IMR-90 (cell line): ENCODE data around the gene KCMF1. TPM values are rescaled to one million over a fixed set of nuclear protein-coding genes. Genes with fewer than 3 reads are reported as not detected.
A peak's percentile ranks its signal among the peaks of the same experiment; 100 is the strongest.

ENCODE experiments used
- ATAC-seq: fragments of 200-7000 bp; cut with Tn5 transposase; 2 replicates; pipeline ENCODE4 v1.9.1; 2020; ENCODE audit warnings: low read depth, mild to moderate bottlenecking, moderate library complexity
- BruUV-seq: library from RNA; stranded (reverse); fragments of 400-500 nt; replicated peaks from 2 replicates; lab custom pipeline; 2021; lab: Mats Ljungman, UMichigan
- CTCF ChIA-PET: fragments of 300-600 bp; formaldehyde crosslinking; extraction: SDS; loops from one replicate; lab custom pipeline; 2021; ENCODE audit warnings: antibody characterized with exemption; lab: Yijun Ruan, JAX
- POLR2A ChIA-PET: fragments of 300-600 bp; sonication (Branson Sonifier 250); formaldehyde crosslinking; loops from one replicate; lab custom pipeline; 2022; ENCODE audit warnings: antibody characterized with exemption; ENCODE audit not compliant: unreplicated experiment; lab: Charles Lee
- DNase-seq: peaks from one replicate; pipeline ENCODE4 v3.0.0; 2013
- H2AFZ ChIP-seq: replicated peaks from 2 replicates; pipeline ENCODE3; 2013; ENCODE audit warnings: low read length, mild to moderate bottlenecking; ENCODE audit not compliant: poor library complexity
- H2AK5ac ChIP-seq: 2 replicates; pipeline ENCODE4 v1.6.1; 2013; ENCODE audit warnings: low read depth, low read length, inconsistent platforms
- H2AK9ac ChIP-seq: replicated peaks from 2 replicates; pipeline ENCODE3; 2013; ENCODE audit warnings: mild to moderate bottlenecking, low read depth, low read length, moderate library complexity; ENCODE audit not compliant: poor library complexity
- H2BK120ac ChIP-seq: 2 replicates; pipeline ENCODE4 v1.6.1; 2013; ENCODE audit warnings: low read depth, low read length, inconsistent platforms
- H2BK15ac ChIP-seq: 3 replicates; pipeline ENCODE4 v1.6.1; 2013; ENCODE audit warnings: low read depth, low read length, inconsistent platforms
- H2BK20ac ChIP-seq: 2 replicates; pipeline ENCODE4 v1.6.1; 2013; ENCODE audit warnings: low read depth, mild to moderate bottlenecking, inconsistent platforms, low read length, moderate library complexity
- H2BK5ac ChIP-seq: 2 replicates; pipeline ENCODE4 v1.6.1; 2013; ENCODE audit warnings: mild to moderate bottlenecking, low read depth, low read length, inconsistent platforms; ENCODE audit not compliant: poor library complexity, severe bottlenecking
- H3K14ac ChIP-seq: replicated peaks from 2 replicates; pipeline ENCODE4 v1.6.1; 2013; ENCODE audit warnings: low read depth, low read length, inconsistent platforms
- H3K18ac ChIP-seq: 2 replicates; pipeline ENCODE4 v1.6.1; 2013; ENCODE audit warnings: low read depth, low read length, control low read depth
- H3K23ac ChIP-seq: 2 replicates; pipeline ENCODE4 v1.6.1; 2013; ENCODE audit warnings: low read depth, low read length, inconsistent platforms
- H3K27ac ChIP-seq: 2 replicates; pipeline ENCODE4 v1.5.1; 2013; ENCODE audit warnings: mild to moderate bottlenecking, control low read depth, low read length; ENCODE audit not compliant: insufficient read depth
- H3K27me3 ChIP-seq: 2 replicates; pipeline ENCODE4 v1.6.1; 2013; ENCODE audit warnings: low read length; ENCODE audit not compliant: control insufficient read depth, insufficient read depth
- H3K36me3 ChIP-seq: 2 replicates; pipeline ENCODE4 v1.6.1; 2013; ENCODE audit warnings: low read length, mixed read lengths; ENCODE audit not compliant: control insufficient read depth, insufficient read depth
- H3K4ac ChIP-seq: 2 replicates; pipeline ENCODE4 v1.6.1; 2013; ENCODE audit warnings: low read depth, low read length, inconsistent platforms
- H3K4me1 ChIP-seq: 2 replicates; pipeline ENCODE4 v1.6.1; 2013; ENCODE audit warnings: low read length, mixed read lengths; ENCODE audit not compliant: control insufficient read depth, insufficient read depth
- H3K4me2 ChIP-seq: 2 replicates; pipeline ENCODE4 v1.6.1; 2013; ENCODE audit warnings: low read depth, mild to moderate bottlenecking, control low read depth, low read length, moderate library complexity
- H3K4me3 ChIP-seq: 2 replicates; pipeline ENCODE4 v1.5.1; 2013; ENCODE audit warnings: low read depth, mild to moderate bottlenecking, control low read depth, low read length, moderate library complexity; ENCODE audit not compliant: insufficient read depth
- H3K56ac ChIP-seq: 2 replicates; pipeline ENCODE4 v1.6.1; 2013; ENCODE audit warnings: low read length, inconsistent platforms; ENCODE audit not compliant: insufficient read depth; ENCODE audit errors: extremely low read depth
- H3K79me1 ChIP-seq, 2 experiments: 2 replicates each; pipeline ENCODE4 v1.6.1; 2013; ENCODE audit warnings: low read length in 2 of 2, inconsistent platforms in 1 of 2, low read depth in 1 of 2
- H3K9ac ChIP-seq: 2 replicates; pipeline ENCODE4 v1.6.1; 2013; ENCODE audit warnings: low read depth, low read length, control low read depth
- H3K9me1 ChIP-seq: 2 replicates; pipeline ENCODE4 v1.6.1; 2013; ENCODE audit warnings: low read length, inconsistent platforms; ENCODE audit not compliant: insufficient read depth
- H3K9me3 ChIP-seq: 2 replicates; pipeline ENCODE4 v1.6.1; 2013; ENCODE audit warnings: low read length; ENCODE audit not compliant: control insufficient read depth, insufficient read depth
- H4K20me1 ChIP-seq: 2 replicates; pipeline ENCODE4 v1.6.1; 2013; ENCODE audit warnings: low read length, inconsistent platforms; ENCODE audit not compliant: insufficient read depth
- H4K5ac ChIP-seq: 2 replicates; pipeline ENCODE4 v1.6.1; 2013; ENCODE audit warnings: mild to moderate bottlenecking, low read depth, low read length, control low read depth
- H4K8ac ChIP-seq, 2 experiments: 2 replicates each; pipeline ENCODE4 v1.6.1; 2013; ENCODE audit warnings: low read depth in 2 of 2, low read length in 2 of 2, control low read depth in 1 of 2, inconsistent platforms in 1 of 2
- H4K91ac ChIP-seq: 2 replicates; pipeline ENCODE4 v1.6.1; 2013; ENCODE audit warnings: low read depth, low read length, inconsistent platforms; ENCODE audit not compliant: insufficient read depth
- BHLHE40 ChIP-seq: fragments of 150-350 bp; IDR thresholded peaks from 2 replicates; pipeline ENCODE4 v1.6.1; 2016; ENCODE audit warnings: mild to moderate bottlenecking, low read depth, low read length
- CEBPB ChIP-seq: IDR thresholded peaks from 2 replicates; pipeline ENCODE4 v1.6.1; 2012; ENCODE audit warnings: low read depth, low read length, improper control_type of control experiment
- CHD1 ChIP-seq: IDR thresholded peaks from 2 replicates; pipeline ENCODE4 v1.6.1; 2012; ENCODE audit warnings: low read depth, low read length, improper control_type of control experiment
- ELK1 ChIP-seq: fragments of 150-350 bp; IDR thresholded peaks from 2 replicates; pipeline ENCODE4 v1.6.1; 2016; ENCODE audit warnings: low read depth, mild to moderate bottlenecking, low read length, moderate library complexity, borderline replicate concordance
- FOS ChIP-seq: fragments of 150-350 bp; IDR thresholded peaks from 2 replicates; pipeline ENCODE4 v1.6.1; 2016; ENCODE audit warnings: low read depth, low read length
- MAFK ChIP-seq: IDR thresholded peaks from 2 replicates; pipeline ENCODE4 v1.6.1; 2012; ENCODE audit warnings: low read depth, low read length, improper control_type of control experiment
- MAZ ChIP-seq: IDR thresholded peaks from 2 replicates; pipeline ENCODE4 v1.6.1; 2012; ENCODE audit warnings: low read depth, mild to moderate bottlenecking, low read length, improper control_type of control experiment, moderate library complexity, borderline replicate concordance
- MXI1 ChIP-seq: IDR thresholded peaks from 2 replicates; pipeline ENCODE4 v1.6.1; 2012; ENCODE audit warnings: low read depth, mild to moderate bottlenecking, low read length, moderate library complexity, borderline replicate concordance
- NFE2L2 ChIP-seq: fragments of 150-350 bp; IDR thresholded peaks from 2 replicates; pipeline ENCODE4 v1.6.1; 2016; ENCODE audit warnings: low read depth, mild to moderate bottlenecking, low read length
- POLR2A ChIP-seq: IDR thresholded peaks from 2 replicates; pipeline ENCODE4 v1.6.1; 2012; ENCODE audit warnings: mild to moderate bottlenecking, low read depth, low read length
- RAD21 ChIP-seq: IDR thresholded peaks from 2 replicates; pipeline ENCODE4 v1.6.1; 2012; ENCODE audit warnings: low read length, improper control_type of control experiment
- RFX5 ChIP-seq: IDR thresholded peaks from 2 replicates; pipeline ENCODE4 v1.8.0; 2012; ENCODE audit warnings: low read depth, mild to moderate bottlenecking, low read length, moderate library complexity
- USF2 ChIP-seq: fragments of 150-350 bp; IDR thresholded peaks from 2 replicates; pipeline ENCODE4 v1.6.1; 2017; ENCODE audit warnings: mild to moderate bottlenecking, antibody characterized with exemption, low read length, low read depth
- dilution Hi-C: fragments of 300-500 bp; cut with HindIII; formaldehyde crosslinking; loops from one replicate; pipeline ENCODE4 v1.14.3; 2018; ENCODE audit warnings: low sequenced_read_pairs; ENCODE audit not compliant: unreplicated experiment
- in situ Hi-C: fragments of 300-500 bp; cut with MboI; formaldehyde crosslinking; loops from 3 replicates; pipeline ENCODE4 v1.14.3; 2019; ENCODE audit warnings: low sequenced_read_pairs, inconsistent platforms, mixed read lengths
- intact Hi-C: fragments of 100-400 bp; cut with micrococcal nuclease; formaldehyde crosslinking; loops from 2 replicates; pipeline ENCODE4 v1.10.0; 2022
- polyA plus RNA-seq, 3 experiments: library from polyadenylated mRNA; depleted of rRNA; stranded (reverse); fragments of >200 nt; gene quantifications; 2 replicates each; pipeline ENCODE4 v1.2.3, GENCODE V29; 2012; ENCODE audit warnings: low replicate concordance in 1 of 3
- total RNA-seq: library from RNA; depleted of rRNA; stranded (reverse); fragments of >200 nt; gene quantifications from 2 replicates; pipeline ENCODE4 v1.2.3, GENCODE V29; 2012
- TF ChIP-seq, protein P1 (sequence below): conservative IDR thresholded peaks from 2 replicates; pipeline ENCODE4 v1.5.1; 2012; ENCODE audit warnings: mild to moderate bottlenecking, low read depth, low read length, improper control_type of control experiment

The KCMF1 gene
- total and polyA plus RNA-seq, 2 of the 4 experiments (the other 2 are of a cell fraction), result 49.9 to 108 TPM

- H3K18ac ChIP-seq, result no peak overlapping the region
- dilution Hi-C loops, result no loop called here
- H2BK15ac ChIP-seq, result no peak overlapping the region
- no peak overlapping the region for H2BK5ac ChIP-seq
- H3K23ac ChIP-seq, result no peak overlapping the region
- DNase-seq (no peak), ATAC-seq (no peak)
- no peak overlapping the region for H3K4me2 ChIP-seq
- CTCF ChIA-PET, result no interaction called here
- H4K5ac ChIP-seq, result no peak overlapping the region
- no peak overlapping the region for H3K4ac ChIP-seq
- peaks cover 3% of the 10 kb centered on the region; the same call in 1 of the 2 replicates for H3K9me1 ChIP-seq
- H3K4me1 ChIP-seq, result peaks cover 13% of the 10 kb centered on the region; the same call in 1 of the 2 replicates
- no peak overlapping the region for H3K9ac ChIP-seq
- H4K91ac ChIP-seq, result no peak overlapping the region
- intact Hi-C loops, result no loop called here
- peak overlapping the region; percentile 43; the same call in 1 of the 2 replicates for H2AK5ac ChIP-seq
- TF ChIP-seq, protein P1, sequence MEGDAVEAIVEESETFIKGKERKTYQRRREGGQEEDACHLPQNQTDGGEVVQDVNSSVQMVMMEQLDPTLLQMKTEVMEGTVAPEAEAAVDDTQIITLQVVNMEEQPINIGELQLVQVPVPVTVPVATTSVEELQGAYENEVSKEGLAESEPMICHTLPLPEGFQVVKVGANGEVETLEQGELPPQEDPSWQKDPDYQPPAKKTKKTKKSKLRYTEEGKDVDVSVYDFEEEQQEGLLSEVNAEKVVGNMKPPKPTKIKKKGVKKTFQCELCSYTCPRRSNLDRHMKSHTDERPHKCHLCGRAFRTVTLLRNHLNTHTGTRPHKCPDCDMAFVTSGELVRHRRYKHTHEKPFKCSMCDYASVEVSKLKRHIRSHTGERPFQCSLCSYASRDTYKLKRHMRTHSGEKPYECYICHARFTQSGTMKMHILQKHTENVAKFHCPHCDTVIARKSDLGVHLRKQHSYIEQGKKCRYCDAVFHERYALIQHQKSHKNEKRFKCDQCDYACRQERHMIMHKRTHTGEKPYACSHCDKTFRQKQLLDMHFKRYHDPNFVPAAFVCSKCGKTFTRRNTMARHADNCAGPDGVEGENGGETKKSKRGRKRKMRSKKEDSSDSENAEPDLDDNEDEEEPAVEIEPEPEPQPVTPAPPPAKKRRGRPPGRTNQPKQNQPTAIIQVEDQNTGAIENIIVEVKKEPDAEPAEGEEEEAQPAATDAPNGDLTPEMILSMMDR, result no peak
- TF ChIP-seq CHD1 (no peak), BHLHE40 (no peak), MAZ (no peak), USF2 (no peak), MXI1 (no peak), MAFK (no peak), CEBPB (no peak), RFX5 (no peak), RAD21 (no peak), ELK1 (no peak), NFE2L2 (no peak), POLR2A (no peak), FOS (no peak)
- no peak overlapping the region for H2BK20ac ChIP-seq
- H4K20me1 ChIP-seq, result no peaks in the 10 kb centered on the region
- in situ Hi-C loops, result loop anchor here (10.0 kb wide), 1 partner anchor 428 kb away; no protein-coding TSS in a partner anchor
- no peak overlapping the region for H3K14ac ChIP-seq
- H2BK120ac ChIP-seq, result no peak overlapping the region
- BruUV-seq, result no TSS peak
- no peak overlapping the region for H2AFZ ChIP-seq
- H3K27ac ChIP-seq, result no peak overlapping the region
- no peak overlapping the region for H3K4me3 ChIP-seq
- no peak overlapping the region for H4K8ac ChIP-seq
- peaks cover 8 to 10% of the 10 kb centered on the region in 2 experiments for H3K79me1 ChIP-seq
- no peak overlapping the region for H2AK9ac ChIP-seq
- POLR2A ChIA-PET, result no interaction called here
- no peaks in the 10 kb centered on the region for H3K9me3 ChIP-seq
- H3K36me3 ChIP-seq, result no peaks in the 10 kb centered on the region
- no peaks in the 10 kb centered on the region for H3K27me3 ChIP-seq
- no peak overlapping the region for H3K56ac ChIP-seq
These were observed 48.0 kb upstream of the KCMF1 start for GRCh38 chr2:84923009-84923408.
